Fibroblast of the aortic adventitia (primary cell): ENCODE data around the gene SUPT4H1. TPM values are rescaled to one million over a fixed set of nuclear protein-coding genes. Genes with fewer than 3 reads are reported as not detected.

Experiments
- DNase-seq: peaks from one replicate; pipeline ENCODE4 v3.0.0-alpha.2; 2010; ENCODE audit warnings: low read depth
- H3K4me3 ChIP-seq: 2 replicates; pipeline ENCODE4 v1.5.1; 2011; ENCODE audit warnings: low read depth, mild to moderate bottlenecking, control low read depth, low read length, moderate library complexity
- CTCF ChIP-seq: IDR thresholded peaks from 2 replicates; pipeline ENCODE4 v1.5.1; 2011; ENCODE audit warnings: mild to moderate bottlenecking, low read length, control low read depth, inconsistent platforms; ENCODE audit not compliant: insufficient read depth
- total RNA-seq: library from RNA; depleted of rRNA; stranded (reverse); fragments of >200 nt; gene quantifications from 2 replicates; pipeline ENCODE4 v1.2.3, GENCODE V29; 2012; ENCODE audit warnings: low replicate concordance

The SUPT4H1 gene
- total RNA-seq, 1 donor: 34.9 TPM

- no peak for DNase-seq
- H3K4me3 ChIP-seq: no peak overlapping the region
- no peak for TF ChIP-seq CTCF
Observed at GRCh38 chr17:58329035-58329809, 22.8 kb downstream of the SUPT4H1 start.

- no peak within 1 kb of the TSS for H3K4me3 ChIP-seq
- no peak for DNase-seq
- no peak for TF ChIP-seq CTCF
Observed at GRCh38 chr17:58328195-58329034, 23.6 kb downstream of the SUPT4H1 start, which contains the start of gene TSPOAP1. TSPOAP1 (minus strand) TSS chr17:58328795; CDS start chr17:58327920, 875 bp downstream.

GRCh38 chr17:58327363-58328194, 24.4 kb downstream of the SUPT4H1 start:
- no peak for TF ChIP-seq CTCF
- no peak overlapping the region for H3K4me3 ChIP-seq
- no peak for DNase-seq

GRCh38 chr17:58326609-58327362, 25.2 kb downstream of the SUPT4H1 start:
- no peak for DNase-seq
- TF ChIP-seq CTCF: no peak
- no peak overlapping the region for H3K4me3 ChIP-seq

- TF ChIP-seq CTCF: no peak
- H3K4me3 ChIP-seq: no peak overlapping the region
- DNase-seq: no peak
Observed at GRCh38 chr17:58325976-58326468, 26.0 kb downstream of the SUPT4H1 start.
